CD1c-positive myeloid dendritic cell (primary cell): ENCODE measurements around the gene BANK1.

Source experiments
- DNase-seq: peaks from one replicate; pipeline ENCODE4 v3.0.0-alpha.2; 2016; ENCODE audit errors: extremely low spot score

Gene BANK1

DNA sequence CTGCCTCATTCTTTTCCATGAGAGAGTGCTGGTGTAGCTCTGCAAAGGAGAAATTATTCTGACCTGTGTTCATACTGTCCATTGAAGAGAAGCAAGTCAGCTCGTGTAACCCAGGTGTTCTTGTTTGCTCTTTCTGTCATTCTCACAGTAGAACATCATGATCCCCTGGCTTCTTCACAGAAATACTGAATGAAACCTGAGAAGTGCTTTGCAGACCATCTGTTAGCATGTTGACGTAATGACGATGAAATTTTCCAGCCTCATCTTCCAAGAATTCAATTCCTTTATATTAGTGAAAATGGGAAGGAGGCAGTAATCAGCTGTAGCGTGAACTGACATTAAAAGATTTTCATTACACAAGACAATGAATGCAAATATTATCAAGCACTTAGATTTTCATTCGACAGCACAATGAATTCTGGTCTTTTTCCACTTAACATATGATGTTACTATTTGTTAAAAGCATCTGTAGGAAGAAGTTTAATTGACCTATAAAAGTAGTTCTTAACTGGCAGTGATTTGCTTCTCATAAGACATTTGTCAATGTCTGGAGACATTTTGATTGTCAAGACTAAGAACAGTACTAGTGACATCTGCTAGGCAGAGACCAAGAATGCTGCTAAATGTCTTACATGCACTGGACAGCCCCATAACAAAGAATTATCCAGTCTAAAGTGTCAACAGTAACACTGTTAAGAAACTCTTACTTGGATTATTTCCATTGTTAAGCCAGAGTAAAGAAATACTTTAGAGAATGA, 246.3 kb downstream of the BANK1 start:
- no peak for DNase-seq

DNA sequence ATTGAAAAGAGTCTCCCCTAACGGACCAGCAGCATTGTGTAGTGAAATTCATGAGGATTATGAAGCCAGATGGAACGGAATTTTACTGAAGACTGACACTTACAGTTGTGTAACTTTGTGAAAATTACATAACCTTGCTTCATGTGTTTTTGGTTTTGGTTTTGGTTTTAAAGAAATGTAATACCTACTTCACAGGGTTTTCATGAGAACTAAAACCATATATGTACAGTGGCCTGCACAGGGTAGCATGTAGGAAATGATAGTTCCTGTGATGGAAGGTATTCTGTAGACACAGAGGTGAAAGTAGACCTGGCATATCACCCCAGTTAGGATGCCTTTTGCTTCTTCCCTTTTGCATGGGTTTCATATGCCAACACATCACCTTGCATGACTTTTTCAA, 247.0 kb downstream of the BANK1 start:
- no peak for DNase-seq

DNA sequence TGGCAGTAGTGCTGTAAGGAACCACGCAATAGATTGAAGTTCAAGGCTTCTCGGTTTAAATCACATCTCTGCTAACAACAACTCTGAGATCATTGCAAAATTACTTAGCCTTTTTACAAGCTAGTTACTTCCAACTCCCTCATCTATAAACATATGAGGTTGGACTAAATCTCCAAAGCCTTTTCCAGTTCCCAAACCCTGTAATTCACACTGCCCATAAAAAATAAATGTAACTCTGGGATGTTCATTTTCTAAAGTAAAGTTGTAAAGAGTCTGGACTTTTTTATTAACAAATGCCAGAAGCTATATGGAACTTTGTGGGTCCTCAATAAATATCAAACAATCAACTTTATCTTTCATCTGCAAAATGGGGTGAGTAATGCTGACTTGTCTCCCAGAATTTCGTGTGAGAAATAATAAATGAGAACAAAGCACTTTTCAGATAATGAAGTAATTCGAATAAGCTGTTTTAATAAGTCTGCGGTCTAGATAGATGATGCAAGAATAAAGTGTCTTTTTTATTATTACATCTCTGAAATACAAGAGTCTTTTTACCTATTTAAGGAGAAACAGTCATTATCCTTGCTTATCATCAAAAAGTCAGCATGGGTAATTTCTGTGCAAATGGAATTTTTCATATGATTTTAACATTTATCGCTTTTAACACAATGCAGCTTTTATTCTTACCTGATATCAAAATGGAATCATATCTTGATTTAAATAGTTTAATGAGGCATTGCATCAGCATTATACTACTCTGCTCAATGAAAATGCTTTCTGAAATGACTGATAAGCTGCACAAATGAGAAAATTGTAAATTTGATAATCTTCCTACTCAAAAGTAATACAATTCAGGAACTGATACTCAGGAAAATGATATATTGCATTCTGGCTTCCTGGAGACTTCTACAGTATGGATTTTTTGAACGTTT, 252.6 kb downstream of the BANK1 start:
- DNase-seq = no peak

DNA sequence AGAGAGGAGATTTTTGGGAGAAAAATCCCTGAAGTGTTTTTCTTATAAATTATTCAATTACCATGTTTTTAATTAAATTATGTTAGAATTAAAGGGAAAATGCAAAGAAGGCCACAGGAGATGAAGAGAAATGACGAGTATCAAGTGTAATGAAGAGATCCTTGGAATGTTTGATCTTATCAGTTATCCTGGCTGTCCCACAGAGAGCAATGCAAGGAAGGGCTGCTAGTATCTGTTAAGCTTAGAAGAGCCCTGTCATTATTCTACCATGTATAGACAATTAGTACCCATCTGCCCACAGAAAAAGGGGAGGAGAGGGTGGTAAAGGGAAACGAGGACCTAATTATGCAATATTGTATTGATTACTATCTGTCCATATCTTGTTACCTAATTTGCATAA, 257.1 kb downstream of the BANK1 start:
- DNase-seq = no peak

- DNase-seq = no peak
These were observed 265.3 kb downstream of the BANK1 start for GRCh38 chr4:102055805-102056204.

- no peak for DNase-seq
These were observed 266.6 kb downstream of the BANK1 start for GRCh38 chr4:102057122-102057521.

DNA sequence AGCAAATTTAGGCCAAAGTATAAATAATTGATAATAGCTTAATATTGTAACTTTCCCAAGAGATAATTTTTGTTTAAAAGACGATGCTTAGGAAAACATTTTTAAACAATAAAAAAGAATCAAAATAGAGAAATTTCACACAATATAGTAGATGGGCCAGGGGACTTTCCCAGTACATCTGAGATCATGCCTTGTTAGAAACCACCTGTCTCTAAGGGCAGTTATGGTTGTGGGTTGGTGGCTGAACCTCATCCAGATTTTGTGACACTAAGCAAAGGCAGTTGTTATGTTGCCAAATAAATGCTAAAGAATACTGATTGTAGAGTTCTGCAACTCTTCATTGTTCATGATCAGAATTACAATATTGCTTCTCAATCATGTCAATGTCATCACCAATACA, 270.6 kb downstream of the BANK1 start:
- no peak for DNase-seq

DNA sequence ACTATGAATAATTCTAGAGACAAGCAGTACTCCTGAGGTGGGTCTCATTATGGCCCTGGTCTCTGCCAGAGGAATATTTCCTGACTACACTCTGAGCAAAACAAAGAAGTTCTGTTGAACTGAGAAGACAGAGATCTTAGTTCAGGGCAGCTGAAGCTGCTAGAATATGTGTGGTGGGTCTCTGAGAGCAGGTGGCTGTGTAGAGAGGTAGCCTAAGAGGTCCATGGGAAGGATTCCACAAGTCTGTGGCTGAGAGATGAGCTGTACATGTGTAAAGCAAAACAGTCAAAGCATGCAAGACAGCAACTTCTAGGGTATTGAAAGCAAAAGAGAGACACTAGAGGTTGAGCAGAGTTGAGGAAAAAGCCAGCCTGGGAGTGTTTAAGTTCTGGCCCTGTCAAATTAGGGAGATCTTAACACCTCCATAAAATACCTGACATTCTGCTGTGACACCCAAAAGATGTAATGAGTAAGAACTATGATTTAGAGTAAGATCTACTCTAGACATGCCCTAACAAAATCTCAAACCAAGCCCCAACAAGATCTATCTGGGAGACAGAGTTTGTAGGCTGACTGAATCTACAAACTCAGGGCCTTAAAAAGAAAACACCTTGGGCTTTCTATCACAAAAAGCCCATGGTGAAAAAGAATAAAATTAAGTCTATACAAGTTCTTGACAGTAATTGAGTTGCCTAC, 274.4 kb downstream of the BANK1 start:
- no peak for DNase-seq

GRCh38 chr4:102076622-102077021, 286.1 kb downstream of the BANK1 start:
- DNase-seq = no peak

DNA sequence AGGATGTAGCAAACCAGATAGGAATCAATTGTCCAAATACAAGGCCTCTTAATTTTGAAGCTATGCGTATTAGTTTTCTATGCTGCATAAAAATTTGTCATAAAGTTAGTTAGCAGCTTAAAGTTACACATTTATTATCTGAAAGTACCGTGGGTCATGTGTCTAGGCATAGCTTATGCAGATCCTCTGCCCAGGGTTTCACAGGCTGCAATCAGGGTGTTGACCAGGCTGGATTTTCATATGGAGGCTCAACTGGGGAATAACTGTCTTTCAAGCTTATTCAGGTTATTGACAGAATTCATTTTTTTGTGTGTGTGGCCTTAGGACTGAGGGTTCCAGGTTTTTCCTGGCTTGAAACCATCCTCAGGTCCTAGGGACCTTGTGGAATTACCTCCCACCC, 289.7 kb downstream of the BANK1 start:
- no peak for DNase-seq

GRCh38 chr4:102089850-102090621, 299.5 kb downstream of the BANK1 start:
- DNase-seq = no peak

GRCh38 chr4:102091656-102092055, 301.1 kb downstream of the BANK1 start:
- no peak for DNase-seq

DNA sequence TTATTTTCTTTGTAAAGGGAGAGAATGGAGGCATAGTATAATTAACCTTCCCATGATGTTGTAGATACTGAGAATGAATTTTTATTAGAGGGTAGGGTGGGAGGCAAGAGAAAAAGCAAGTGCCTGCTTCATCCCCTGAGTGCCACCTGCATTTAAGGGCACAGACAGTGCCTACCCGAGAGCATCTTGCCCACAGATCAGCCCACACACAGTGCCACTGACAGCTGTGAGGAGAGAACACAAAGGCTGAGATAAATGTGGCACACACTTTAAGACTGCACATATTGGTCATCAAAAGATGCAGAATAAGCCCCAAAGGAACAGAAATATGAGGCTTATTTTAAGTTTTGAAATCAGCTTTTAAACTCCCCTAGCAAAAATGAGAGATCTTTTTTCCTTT, 304.0 kb downstream of the BANK1 start:
- DNase-seq = no peak

GRCh38 chr4:102103368-102103767, 312.8 kb downstream of the BANK1 start:
- DNase-seq = no peak

DNA sequence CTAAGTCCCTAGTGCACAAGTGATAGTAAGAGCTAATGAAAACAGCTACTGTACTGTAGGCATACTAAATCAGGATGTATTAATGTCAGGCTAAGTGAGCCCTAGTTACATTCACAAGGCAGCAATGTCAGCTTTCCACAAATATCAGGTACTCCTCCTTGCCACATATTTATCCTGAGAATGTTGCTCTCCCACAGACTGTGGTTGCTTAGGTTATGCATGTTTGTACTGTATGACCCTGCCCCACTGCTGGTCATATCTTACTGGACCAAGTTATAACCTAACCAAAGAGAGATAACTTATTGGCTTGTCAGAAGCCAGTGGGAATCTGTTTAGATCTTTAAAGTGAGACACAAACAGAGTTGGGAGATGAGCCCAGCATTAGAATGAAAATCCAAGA, 313.7 kb downstream of the BANK1 start:
- no peak for DNase-seq

DNA sequence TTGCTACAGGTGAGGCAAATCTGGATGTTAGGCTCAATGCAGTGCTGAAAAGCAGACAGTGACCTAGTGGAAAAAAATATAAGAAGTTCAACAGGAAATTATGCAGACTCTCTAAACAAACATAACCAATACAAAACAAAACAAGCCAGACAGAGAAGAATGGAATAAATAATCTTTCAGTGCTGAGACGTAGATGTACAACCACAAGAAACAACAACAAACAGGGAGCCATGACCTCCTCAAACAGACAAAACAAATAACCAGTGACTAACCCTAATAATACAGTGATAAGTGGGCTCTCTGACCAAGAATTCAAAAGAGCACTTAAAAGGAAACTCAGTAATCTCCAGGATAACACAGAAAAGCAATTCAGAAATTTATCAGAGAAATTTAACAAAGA, 315.5 kb downstream of the BANK1 start:
- DNase-seq = no peak

DNA sequence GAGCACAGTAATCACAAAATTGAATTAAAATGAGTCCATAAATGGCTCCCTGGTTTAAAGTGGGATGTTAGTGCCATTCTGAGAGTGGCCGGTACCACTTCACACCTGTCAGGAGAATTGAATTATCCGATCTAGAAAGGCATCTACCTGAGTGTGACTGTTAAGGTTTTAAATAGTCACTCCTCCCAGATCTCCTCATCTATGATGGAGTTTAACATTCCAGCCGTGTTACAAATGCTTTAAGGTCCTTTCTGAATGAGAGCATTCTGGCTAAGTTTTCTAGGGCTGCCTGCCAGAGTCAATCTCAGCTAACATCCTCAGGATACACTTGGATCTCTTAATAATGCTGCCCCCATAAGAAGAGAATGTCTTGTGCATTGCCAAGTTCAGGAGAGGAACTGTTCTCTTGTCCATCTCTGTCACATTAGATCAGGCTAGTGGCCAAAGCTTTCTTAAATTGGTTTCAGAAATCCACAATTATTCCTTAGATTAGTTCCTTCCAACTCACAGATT, 323.6 kb downstream of the BANK1 start:
- DNase-seq = no peak

GRCh38 chr4:102116121-102116520, 325.6 kb downstream of the BANK1 start:
- no peak for DNase-seq

GRCh38 chr4:102120846-102121245, 330.3 kb downstream of the BANK1 start:
- no peak for DNase-seq
